ENCODE results near the gene DDIT4. TPM values are rescaled to one million over a fixed set of nuclear protein-coding genes. Genes with fewer than 3 reads are reported as not detected.

The DDIT4 gene
- total RNA-seq, 1 donor from 2014 or later = 87.2 TPM

- Histone ChIP-seq H3K27me3 (ENCODE audit: control insufficient read depth in 3 of 3, insufficient read depth in 3 of 3, low read length in 3 of 3) (no peaks in the 10 kb centered on the region), H3K4me3 (ENCODE audit: low read length in 3 of 3) (no peak overlapping the region), H3K9ac (ENCODE audit: low read depth in 1 of 3, low read length in 3 of 3) (no peak overlapping the region), H3K36me3 (ENCODE audit: control insufficient read depth in 3 of 3, insufficient read depth in 3 of 3, low read length in 3 of 3) (peaks cover 19 to 21% (median 20%) of the 10 kb centered on the region in 3 donors), H3K9me3 (ENCODE audit: control insufficient read depth in 3 of 3, low read length in 3 of 3) (no peaks in the 10 kb centered on the region), H3K27ac (ENCODE audit: low read depth, low read length) (peak overlapping the region; percentile 90), H3K4me1 (ENCODE audit: control insufficient read depth in 3 of 3, insufficient read depth in 3 of 3, low read length in 3 of 3) (peaks cover 25 to 46% (median 30%) of the 10 kb centered on the region in 3 donors)
Observed at GRCh38 chr10:72235544-72236279, 38.0 kb upstream of the DDIT4 start.

GRCh38 chr10:72238392-72239175 lies 35.1 kb upstream of the DDIT4 start:
- Histone ChIP-seq H3K4me1 (ENCODE audit: control insufficient read depth in 3 of 3, insufficient read depth in 3 of 3, low read length in 3 of 3) (peaks cover 27 to 49% (median 35%) of the 10 kb centered on the region in 3 donors), H3K9me3 (ENCODE audit: control insufficient read depth in 3 of 3, low read length in 3 of 3) (no peaks in the 10 kb centered on the region), H3K27me3 (ENCODE audit: control insufficient read depth in 3 of 3, insufficient read depth in 3 of 3, low read length in 3 of 3) (no peaks in the 10 kb centered on the region), H3K36me3 (ENCODE audit: control insufficient read depth in 3 of 3, insufficient read depth in 3 of 3, low read length in 3 of 3) (peaks cover 7 to 11% (median 10%) of the 10 kb centered on the region in 3 donors), H3K4me3 (ENCODE audit: low read length in 3 of 3) (no peak overlapping the region), H3K27ac (ENCODE audit: low read depth, low read length) (peak overlapping the region; percentile 90), H3K9ac (ENCODE audit: low read depth in 1 of 3, low read length in 3 of 3) (no peak overlapping the region)

- H3K4me1 ChIP-seq (ENCODE audit: control insufficient read depth in 3 of 3, insufficient read depth in 3 of 3, low read length in 3 of 3) = peaks cover 35 to 57% (median 41%) of the 10 kb centered on the region in 3 donors
- peak overlapping the region; percentile 90 for H3K27ac ChIP-seq (ENCODE audit: low read depth, low read length)
- peaks cover 4 to 6% (median 5%) of the 10 kb centered on the region in 3 donors for H3K36me3 ChIP-seq (ENCODE audit: control insufficient read depth in 3 of 3, insufficient read depth in 3 of 3, low read length in 3 of 3)
- H3K27me3 ChIP-seq (ENCODE audit: control insufficient read depth in 3 of 3, insufficient read depth in 3 of 3, low read length in 3 of 3) = no peaks in the 10 kb centered on the region
- H3K4me3 ChIP-seq (ENCODE audit: low read length in 3 of 3) = no peak overlapping the region
- peak overlapping the region in 1 of 3 donors; percentile 25 for H3K9ac ChIP-seq (ENCODE audit: low read depth in 1 of 3, low read length in 3 of 3)
- no peaks in the 10 kb centered on the region for H3K9me3 ChIP-seq (ENCODE audit: control insufficient read depth in 3 of 3, low read length in 3 of 3)
Observed at GRCh38 chr10:72239409-72239808, 34.3 kb upstream of the DDIT4 start.

GRCh38 chr10:72240371-72240770 lies 33.4 kb upstream of the DDIT4 start:
- no peak overlapping the region for H3K27ac ChIP-seq (ENCODE audit: low read depth, low read length)
- H3K4me3 ChIP-seq (ENCODE audit: low read length in 3 of 3) = no peak overlapping the region
- peaks cover 42 to 66% (median 46%) of the 10 kb centered on the region in 3 donors for H3K4me1 ChIP-seq (ENCODE audit: control insufficient read depth in 3 of 3, insufficient read depth in 3 of 3, low read length in 3 of 3)
- no peaks in the 10 kb centered on the region for H3K27me3 ChIP-seq (ENCODE audit: control insufficient read depth in 3 of 3, insufficient read depth in 3 of 3, low read length in 3 of 3)
- H3K36me3 ChIP-seq (ENCODE audit: control insufficient read depth in 3 of 3, insufficient read depth in 3 of 3, low read length in 3 of 3) = peaks cover 0 to 2% (median 2%) of the 10 kb centered on the region in 3 donors
- no peak overlapping the region for H3K9ac ChIP-seq (ENCODE audit: low read depth in 1 of 3, low read length in 3 of 3)
- no peaks in the 10 kb centered on the region for H3K9me3 ChIP-seq (ENCODE audit: control insufficient read depth in 3 of 3, low read length in 3 of 3)

- Histone ChIP-seq H3K4me1 (ENCODE audit: control insufficient read depth in 3 of 3, insufficient read depth in 3 of 3, low read length in 3 of 3) (peaks cover 41 to 62% (median 46%) of the 10 kb centered on the region in 3 donors), H3K27ac (ENCODE audit: low read depth, low read length) (peak overlapping the region; percentile 4), H3K4me3 (ENCODE audit: low read length in 3 of 3) (no peak overlapping the region), H3K36me3 (ENCODE audit: control insufficient read depth in 3 of 3, insufficient read depth in 3 of 3, low read length in 3 of 3) (peaks cover 0 to 2% (median 0%) of the 10 kb centered on the region in 3 donors), H3K9ac (ENCODE audit: low read depth in 1 of 3, low read length in 3 of 3) (no peak overlapping the region), H3K9me3 (ENCODE audit: control insufficient read depth in 3 of 3, low read length in 3 of 3) (no peaks in the 10 kb centered on the region), H3K27me3 (ENCODE audit: control insufficient read depth in 3 of 3, insufficient read depth in 3 of 3, low read length in 3 of 3) (no peaks in the 10 kb centered on the region)
Observed at GRCh38 chr10:72241691-72242252, 32.0 kb upstream of the DDIT4 start.

- Histone ChIP-seq H3K9ac (ENCODE audit: low read depth in 1 of 3, low read length in 3 of 3) (peak overlapping the region in 1 of 3 donors; percentile 54), H3K4me1 (ENCODE audit: control insufficient read depth in 3 of 3, insufficient read depth in 3 of 3, low read length in 3 of 3) (peaks cover 47 to 62% (median 48%) of the 10 kb centered on the region in 3 donors), H3K9me3 (ENCODE audit: control insufficient read depth in 3 of 3, low read length in 3 of 3) (no peaks in the 10 kb centered on the region), H3K27ac (ENCODE audit: low read depth, low read length) (peak overlapping the region; percentile 4), H3K27me3 (ENCODE audit: control insufficient read depth in 3 of 3, insufficient read depth in 3 of 3, low read length in 3 of 3) (no peaks in the 10 kb centered on the region), H3K36me3 (ENCODE audit: control insufficient read depth in 3 of 3, insufficient read depth in 3 of 3, low read length in 3 of 3) (no peaks in the 10 kb centered on the region), H3K4me3 (ENCODE audit: low read length in 3 of 3) (no peak overlapping the region)
Observed at GRCh38 chr10:72242675-72243074, 31.0 kb upstream of the DDIT4 start.

- Histone ChIP-seq H3K9ac (ENCODE audit: low read depth in 1 of 3, low read length in 3 of 3) (no peak overlapping the region), H3K27me3 (ENCODE audit: control insufficient read depth in 3 of 3, insufficient read depth in 3 of 3, low read length in 3 of 3) (no peaks in the 10 kb centered on the region), H3K4me1 (ENCODE audit: control insufficient read depth in 3 of 3, insufficient read depth in 3 of 3, low read length in 3 of 3) (peaks cover 49 to 63% (median 52%) of the 10 kb centered on the region in 3 donors), H3K4me3 (ENCODE audit: low read length in 3 of 3) (no peak overlapping the region), H3K9me3 (ENCODE audit: control insufficient read depth in 3 of 3, low read length in 3 of 3) (no peaks in the 10 kb centered on the region), H3K36me3 (ENCODE audit: control insufficient read depth in 3 of 3, insufficient read depth in 3 of 3, low read length in 3 of 3) (no peaks in the 10 kb centered on the region), H3K27ac (ENCODE audit: low read depth, low read length) (peak overlapping the region; percentile 27)
Observed at GRCh38 chr10:72243822-72244437, 29.8 kb upstream of the DDIT4 start.

GRCh38 chr10:72244573-72245038 lies 29.1 kb upstream of the DDIT4 start:
- Histone ChIP-seq H3K4me1 (ENCODE audit: control insufficient read depth in 3 of 3, insufficient read depth in 3 of 3, low read length in 3 of 3) (peaks cover 54 to 66% (median 54%) of the 10 kb centered on the region in 3 donors), H3K27me3 (ENCODE audit: control insufficient read depth in 3 of 3, insufficient read depth in 3 of 3, low read length in 3 of 3) (no peaks in the 10 kb centered on the region), H3K36me3 (ENCODE audit: control insufficient read depth in 3 of 3, insufficient read depth in 3 of 3, low read length in 3 of 3) (no peaks in the 10 kb centered on the region), H3K9ac (ENCODE audit: low read depth in 1 of 3, low read length in 3 of 3) (no peak overlapping the region), H3K27ac (ENCODE audit: low read depth, low read length) (peak overlapping the region; percentile 27), H3K9me3 (ENCODE audit: control insufficient read depth in 3 of 3, low read length in 3 of 3) (no peaks in the 10 kb centered on the region), H3K4me3 (ENCODE audit: low read length in 3 of 3) (no peak overlapping the region)

- H3K36me3 ChIP-seq (ENCODE audit: control insufficient read depth in 3 of 3, insufficient read depth in 3 of 3, low read length in 3 of 3) = no peaks in the 10 kb centered on the region
- H3K4me1 ChIP-seq (ENCODE audit: control insufficient read depth in 3 of 3, insufficient read depth in 3 of 3, low read length in 3 of 3) = peaks cover 63 to 77% (median 63%) of the 10 kb centered on the region in 3 donors
- H3K4me3 ChIP-seq (ENCODE audit: low read length in 3 of 3) = no peak overlapping the region
- no peaks in the 10 kb centered on the region for H3K27me3 ChIP-seq (ENCODE audit: control insufficient read depth in 3 of 3, insufficient read depth in 3 of 3, low read length in 3 of 3)
- no peak overlapping the region for H3K9ac ChIP-seq (ENCODE audit: low read depth in 1 of 3, low read length in 3 of 3)
- no peaks in the 10 kb centered on the region for H3K9me3 ChIP-seq (ENCODE audit: control insufficient read depth in 3 of 3, low read length in 3 of 3)
- H3K27ac ChIP-seq (ENCODE audit: low read depth, low read length) = peak overlapping the region; percentile 30
Observed at GRCh38 chr10:72245949-72246525, 27.7 kb upstream of the DDIT4 start.
